ENCODE data around the gene ST8SIA6.

- TF ChIP-seq SRF (CRISPR knock-in tag; IDR thresholded peaks at IDR 0.05), result no peak
- TF ChIP-seq REST (IDR thresholded peaks at IDR 0.05; ENCODE audit: borderline replicate concordance), result no peak
- TF ChIP-seq REST (CRISPR knock-in tag; IDR thresholded peaks at IDR 0.05; ENCODE audit: low read depth), result no peak
- no peak for TF ChIP-seq ZFP30 (CRISPR knock-in tag; IDR thresholded peaks at IDR 0.05; ENCODE audit: borderline replicate concordance)
- no peak for TF ChIP-seq POLR2B (IDR thresholded peaks at IDR 0.05; ENCODE audit: low read depth, partially characterized antibody)
Observed at GRCh38 chr10:17366705-17367104, 87.7 kb downstream of the ST8SIA6 start.

Measured in K562 (cell line).